GM18519 (cell line): ENCODE measurements around the gene SUN2.

ENCODE experiments used
- ATAC-seq: cut with Tn5 transposase; IDR thresholded peaks from one replicate; pipeline ENCODE4 v1.9.1; 2021; ENCODE audit warnings: mild to moderate bottlenecking, moderate library complexity; ENCODE audit not compliant: unreplicated experiment, low FRiP score

The SUN2 gene

GRCh38 chr22:38735465-38736256 is 20.1 kb downstream of the SUN2 start:
- ATAC-seq: no peak

GRCh38 chr22:38735126-38735464 is 20.7 kb downstream of the SUN2 start:
- no peak for ATAC-seq

- ATAC-seq: no peak
Observed at GRCh38 chr22:38734421-38735100, 21.2 kb downstream of the SUN2 start.

- no peak for ATAC-seq
Observed at GRCh38 chr22:38733724-38734381, 21.9 kb downstream of the SUN2 start.

- ATAC-seq: no peak
Observed at GRCh38 chr22:38733329-38733723, 22.5 kb downstream of the SUN2 start.

- no peak for ATAC-seq
Observed at GRCh38 chr22:38732251-38732815, 23.5 kb downstream of the SUN2 start.

GRCh38 chr22:38731703-38732161 is 24.1 kb downstream of the SUN2 start:
- no peak for ATAC-seq

GRCh38 chr22:38730411-38730871 is 25.4 kb downstream of the SUN2 start:
- no peak for ATAC-seq

GRCh38 chr22:38729946-38730345 is 25.9 kb downstream of the SUN2 start:
- no peak for ATAC-seq

- ATAC-seq: no peak
Observed at GRCh38 chr22:38728871-38729796, 26.7 kb downstream of the SUN2 start.

GRCh38 chr22:38727530-38728451 is 28.0 kb downstream of the SUN2 start:
- ATAC-seq: no peak

GRCh38 chr22:38727123-38727522 is 28.7 kb downstream of the SUN2 start:
- ATAC-seq: no peak

- ATAC-seq: no peak
Observed at GRCh38 chr22:38725900-38726655, 29.7 kb downstream of the SUN2 start.

GRCh38 chr22:38724926-38725571 is 30.7 kb downstream of the SUN2 start:
- no peak for ATAC-seq

- no peak for ATAC-seq
Observed at GRCh38 chr22:38724176-38724575, 31.6 kb downstream of the SUN2 start.

GRCh38 chr22:38721551-38721950 is 34.2 kb downstream of the SUN2 start:
- no peak for ATAC-seq

- ATAC-seq: no peak
Observed at GRCh38 chr22:38720350-38720749, 35.4 kb downstream of the SUN2 start.

GRCh38 chr22:38719196-38719595 is 36.6 kb downstream of the SUN2 start:
- no peak for ATAC-seq
